Activated CD8-positive, alpha-beta memory T cell treated with anti-CD3 and anti-CD28 coated beads, Interleukin-2, amount 10 ng/mL, durations not matched to agents 7 days and 5 days (primary cell): ENCODE results near the gene ELFN1. TPM values are rescaled to one million over a fixed set of nuclear protein-coding genes. Genes with fewer than 3 reads are reported as not detected.

Source experiments
- ATAC-seq: fragments of 150-1000 bp; cut with Tn5 transposase; one replicate; pipeline ENCODE4 v1.10.0; 2021; ENCODE audit warnings: moderate library complexity
- CTCF ChIA-PET: fragments of 350-600 bp; sonication (Branson Sonifier 250); formaldehyde crosslinking; loops from one replicate; lab custom pipeline; 2021; ENCODE audit warnings: antibody characterized with exemption; lab: Charles Lee
- DNase-seq: peaks from one replicate; pipeline ENCODE4 v3.0.0-alpha.2; 2020
- H3K27ac Mint-ChIP-seq: one replicate; pipeline ENCODE4 v1.8.0; 2021; ENCODE audit warnings: mild to moderate bottlenecking, mixed read lengths
- H3K27me3 Mint-ChIP-seq: one replicate; pipeline ENCODE4 v1.8.0; 2021; ENCODE audit warnings: mixed read lengths
- H3K36me3 Mint-ChIP-seq: one replicate; pipeline ENCODE4 v1.8.0; 2021; ENCODE audit warnings: mild to moderate bottlenecking, mixed read lengths
- H3K4me1 Mint-ChIP-seq: one replicate; pipeline ENCODE4 v1.8.0; 2021; ENCODE audit warnings: mixed read lengths
- H3K4me3 Mint-ChIP-seq: one replicate; pipeline ENCODE4 v1.8.0; 2021; ENCODE audit warnings: mild to moderate bottlenecking, moderate library complexity, mixed read lengths
- H3K9me3 Mint-ChIP-seq: one replicate; pipeline ENCODE4 v1.8.0; 2022; ENCODE audit warnings: low read depth, mixed read lengths
- total RNA-seq, 2 experiments: library from RNA; stranded (reverse); gene quantifications; one replicate each; pipeline ENCODE4 v1.2.3, GENCODE V29; 2021

Gene ELFN1
- total RNA-seq, 2 experiments from 2014 or later, result not detected

DNA sequence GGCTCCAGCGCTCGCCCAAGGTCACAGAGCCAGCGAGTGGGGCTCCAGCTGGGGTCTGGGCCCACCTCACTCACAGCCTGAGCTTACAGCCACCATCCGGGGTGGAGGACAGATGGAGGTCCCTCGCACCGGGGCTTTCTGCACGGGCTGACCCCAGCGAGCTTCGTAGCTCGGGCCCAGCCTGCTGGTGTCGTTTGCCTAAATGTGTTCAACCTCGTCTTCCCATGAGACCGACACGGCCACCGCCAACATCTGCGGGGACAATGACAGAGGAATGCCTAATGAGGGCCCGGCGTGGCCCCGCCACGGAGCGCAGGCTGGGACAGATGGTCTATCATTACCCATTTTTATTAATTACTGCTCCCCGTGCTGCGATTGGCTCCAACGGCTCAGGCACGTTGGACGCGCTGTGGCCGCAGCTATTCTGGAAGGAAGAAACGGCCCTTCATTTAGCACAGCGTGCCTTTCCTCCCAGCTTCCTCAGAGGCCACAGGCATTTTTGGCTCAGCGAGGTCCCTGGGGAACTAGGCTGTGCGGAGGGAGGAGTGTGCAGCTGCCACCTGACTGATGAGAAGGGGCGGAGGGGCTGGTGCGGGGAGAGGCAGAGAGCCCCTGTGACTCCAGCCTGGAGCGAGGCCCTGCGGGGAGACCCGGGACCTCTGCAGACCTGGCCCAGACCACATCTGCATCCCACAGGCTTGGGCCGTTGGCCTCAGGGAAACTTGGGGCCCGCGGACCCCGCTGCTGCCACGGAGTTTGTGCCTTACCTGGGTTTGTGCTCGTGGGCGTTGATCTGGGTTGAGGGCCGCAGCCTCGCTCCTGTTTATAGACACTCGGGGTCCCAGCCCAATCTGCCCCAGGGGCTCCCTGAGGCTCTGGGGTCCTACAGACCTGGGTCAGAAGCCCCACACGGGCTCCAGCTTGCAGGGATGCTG, 22.9 kb upstream of the ELFN1 start:
- no peaks in the 10 kb centered on the region for H3K36me3 Mint-ChIP-seq
- H3K4me1 Mint-ChIP-seq, result no peaks in the 10 kb centered on the region
- ATAC-seq (no peak), DNase-seq (no peak)
- no peaks in the 10 kb centered on the region for H3K9me3 Mint-ChIP-seq
- no peak overlapping the region for H3K4me3 Mint-ChIP-seq
- peaks cover 6% of the 10 kb centered on the region for H3K27me3 Mint-ChIP-seq
- H3K27ac Mint-ChIP-seq, result no peak overlapping the region
- CTCF ChIA-PET, result no interaction called here

DNA sequence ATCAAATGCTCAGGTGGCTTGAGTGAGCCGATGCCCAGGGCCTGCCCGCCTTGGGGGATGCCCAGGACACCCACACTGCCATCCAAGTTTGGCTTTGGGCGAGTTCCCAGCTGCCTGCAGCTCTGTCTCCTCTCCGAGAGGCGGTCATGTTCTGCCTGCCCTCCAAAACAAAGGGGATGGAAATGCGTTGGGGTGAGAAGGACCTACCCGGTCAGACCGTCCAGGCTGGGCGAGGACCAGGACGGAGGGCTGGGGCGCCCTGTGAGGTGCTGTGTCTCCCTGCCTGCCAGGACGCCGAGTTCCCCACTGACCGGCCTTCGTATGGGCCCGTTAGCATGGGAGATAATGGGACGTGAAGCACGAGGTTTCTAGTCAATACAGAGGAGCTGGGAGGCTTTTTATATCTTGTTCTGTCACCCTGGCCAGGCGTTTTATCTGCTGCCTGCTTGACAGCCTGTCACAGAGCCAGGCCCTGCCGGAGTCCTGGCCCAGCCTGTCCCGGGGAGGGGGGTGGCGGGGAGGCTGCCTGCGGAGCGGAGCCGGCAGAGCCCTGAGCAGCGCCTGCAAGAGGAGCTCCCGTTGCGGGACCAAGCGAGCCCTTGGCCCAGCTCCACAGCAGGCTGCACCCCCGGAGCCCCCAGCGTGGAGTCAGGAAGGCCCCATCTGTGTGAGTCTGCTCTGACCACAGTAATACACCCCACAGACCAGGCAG, 22.0 kb upstream of the ELFN1 start:
- ATAC-seq (no peak), DNase-seq (no peak)
- Mint-ChIP-seq H3K4me3 (no peak overlapping the region), H3K9me3 (no peaks in the 10 kb centered on the region), H3K27ac (no peak overlapping the region), H3K36me3 (no peaks in the 10 kb centered on the region), H3K4me1 (no peaks in the 10 kb centered on the region), H3K27me3 (peaks cover 5% of the 10 kb centered on the region)
- CTCF ChIA-PET, result interaction anchor here (0.9 kb wide), 1 partner anchor 111 kb away, joined by 3 read pairs; no protein-coding TSS in a partner anchor

DNA sequence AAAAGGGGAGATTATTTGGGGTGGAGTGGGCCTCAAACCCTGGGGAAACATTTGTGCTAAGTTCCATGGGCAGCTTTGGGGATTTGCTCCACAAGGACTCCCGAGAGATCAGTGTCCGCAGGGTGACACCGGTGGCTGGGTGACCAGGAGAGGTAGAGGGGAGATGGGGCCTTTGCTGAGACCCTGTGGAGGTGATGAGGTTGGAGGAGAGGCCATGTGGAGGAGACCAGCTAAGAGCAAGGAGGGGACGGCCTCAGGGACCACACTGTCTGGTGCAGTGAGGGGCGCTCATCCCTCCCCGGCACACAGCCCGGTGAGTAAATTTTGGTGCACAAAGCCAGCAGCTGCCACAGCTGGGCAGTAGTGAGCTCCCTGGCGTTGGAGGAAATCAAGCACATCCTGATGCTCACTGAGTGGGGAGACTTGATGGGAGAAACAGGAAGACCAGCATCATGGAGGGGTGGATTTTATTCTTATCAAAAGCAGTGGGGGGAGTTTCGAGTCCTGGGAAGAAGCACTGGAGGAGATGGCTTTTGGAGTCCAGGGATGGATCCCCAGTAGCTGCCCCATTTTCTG, 20.2 kb upstream of the ELFN1 start:
- H3K36me3 Mint-ChIP-seq, result no peaks in the 10 kb centered on the region
- DNase-seq (no peak), ATAC-seq (no peak)
- H3K4me3 Mint-ChIP-seq, result no peak overlapping the region
- CTCF ChIA-PET, result no interaction called here
- no peak overlapping the region for H3K27ac Mint-ChIP-seq
- no peaks in the 10 kb centered on the region for H3K27me3 Mint-ChIP-seq
- H3K9me3 Mint-ChIP-seq, result no peaks in the 10 kb centered on the region
- H3K4me1 Mint-ChIP-seq, result no peaks in the 10 kb centered on the region

DNA sequence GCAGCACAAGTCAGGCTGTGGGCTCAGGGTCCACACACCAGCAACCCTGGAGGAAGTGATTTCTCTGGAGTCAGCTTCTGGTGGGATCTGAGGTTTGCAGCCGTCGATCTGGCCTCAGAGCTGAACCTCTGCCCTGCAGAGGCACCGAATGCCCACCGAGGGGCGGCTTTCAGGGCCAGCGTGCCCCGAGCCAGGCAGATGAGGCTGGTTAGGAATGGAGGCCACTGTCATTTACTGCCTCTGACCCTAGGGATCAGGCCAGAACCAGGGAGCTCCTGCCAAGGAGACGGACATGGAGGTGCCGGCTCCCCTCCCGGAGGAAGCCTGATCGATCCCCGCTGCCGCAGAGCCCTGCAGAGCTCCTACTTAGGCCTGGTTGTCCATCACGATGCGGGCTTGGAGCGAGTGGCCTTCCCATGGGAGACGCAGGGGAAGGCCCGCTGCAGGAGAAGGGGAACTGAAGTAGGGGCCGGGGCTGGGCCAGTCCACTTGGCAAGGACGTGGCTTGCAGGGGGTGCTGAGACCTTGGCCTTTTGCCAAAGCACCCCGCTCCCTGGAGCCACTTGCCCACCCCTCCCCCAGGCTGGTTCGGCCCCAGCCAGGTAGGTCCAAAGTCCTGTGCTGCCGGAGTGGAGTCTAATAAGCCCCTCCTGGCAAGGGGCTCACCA, 19.6 kb upstream of the ELFN1 start:
- Mint-ChIP-seq H3K27ac (no peak overlapping the region), H3K9me3 (no peaks in the 10 kb centered on the region), H3K36me3 (no peaks in the 10 kb centered on the region), H3K4me3 (no peak overlapping the region), H3K27me3 (no peaks in the 10 kb centered on the region), H3K4me1 (no peaks in the 10 kb centered on the region)
- CTCF ChIA-PET, result no interaction called here
- ATAC-seq (no peak), DNase-seq (no peak)

DNA sequence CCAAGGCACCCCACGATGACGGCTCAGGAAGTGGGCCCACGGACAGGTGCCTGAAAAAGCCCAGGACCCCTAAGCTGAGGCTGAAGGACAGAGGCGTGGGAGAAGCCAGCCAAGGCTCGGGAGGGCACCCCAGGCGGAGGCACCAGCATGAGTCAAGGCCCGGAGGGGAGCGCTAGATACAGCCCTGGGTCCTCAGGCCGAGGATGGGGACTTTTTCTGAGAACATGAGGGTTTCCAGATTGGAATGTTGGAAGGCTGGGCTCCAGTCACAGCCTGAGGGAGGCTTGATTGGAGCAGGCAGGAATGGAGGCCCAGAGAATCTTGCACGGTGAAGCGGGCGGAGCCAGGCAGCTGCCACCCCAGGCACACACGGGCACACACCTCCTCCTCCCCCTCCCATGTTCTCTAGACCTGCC, 19.0 kb upstream of the ELFN1 start:
- CTCF ChIA-PET, result no interaction called here
- H3K27me3 Mint-ChIP-seq, result no peaks in the 10 kb centered on the region

DNA sequence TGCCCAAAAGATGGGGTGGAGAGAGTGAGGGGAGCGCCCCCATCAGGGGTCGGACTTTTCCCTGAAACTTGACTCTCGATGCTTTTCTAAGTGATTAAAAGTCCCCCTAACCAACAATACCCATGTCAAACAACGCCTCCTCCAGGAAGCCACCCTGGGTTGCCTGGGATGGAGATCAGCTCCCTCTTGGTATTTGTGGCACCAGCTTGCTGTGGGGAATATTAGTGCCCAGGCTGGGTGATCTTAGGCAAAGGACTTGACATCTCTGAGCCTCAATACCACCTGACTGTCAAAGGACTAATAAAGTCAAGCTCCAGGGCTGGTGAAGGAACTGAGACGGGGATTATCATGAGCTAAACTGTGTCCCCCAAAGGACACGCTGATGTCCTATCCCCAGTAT, 18.2 kb upstream of the ELFN1 start:
- Mint-ChIP-seq H3K4me3 (no peak overlapping the region), H3K36me3 (no peaks in the 10 kb centered on the region), H3K27me3 (peaks cover 5% of the 10 kb centered on the region), H3K9me3 (no peaks in the 10 kb centered on the region), H3K4me1 (no peaks in the 10 kb centered on the region), H3K27ac (no peak overlapping the region)
- CTCF ChIA-PET, result no interaction called here
- no peak for DNase-seq
- no peak for ATAC-seq

More for the DNA sequence above, 19.0 kb upstream of the ELFN1 start:
- Mint-ChIP-seq H3K9me3 (no peaks in the 10 kb centered on the region), H3K27ac (no peak overlapping the region), H3K4me3 (no peak overlapping the region), H3K4me1 (no peaks in the 10 kb centered on the region), H3K36me3 (no peaks in the 10 kb centered on the region)
- no peak for DNase-seq
- ATAC-seq, result no peak

DNA sequence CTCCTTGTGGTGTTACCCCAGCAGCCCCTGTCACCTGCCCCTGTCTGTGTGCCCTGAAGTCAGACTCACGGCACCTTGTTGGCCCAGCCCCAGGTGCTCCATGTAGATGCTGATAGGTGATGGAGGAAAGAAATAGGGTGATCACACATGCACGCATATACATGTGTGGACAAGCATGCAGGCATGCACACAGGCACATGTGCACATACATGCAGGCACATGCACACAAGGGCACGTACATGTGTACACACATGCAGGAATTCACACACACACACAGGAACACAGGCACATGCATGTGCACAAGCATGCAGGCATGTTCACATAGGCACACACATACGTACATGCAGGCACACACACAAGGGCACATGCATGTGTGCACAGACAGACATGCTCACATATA, 16.6 kb upstream of the ELFN1 start:
- ATAC-seq (no peak), DNase-seq (no peak)
- no peaks in the 10 kb centered on the region for H3K4me1 Mint-ChIP-seq
- no peaks in the 10 kb centered on the region for H3K36me3 Mint-ChIP-seq
- CTCF ChIA-PET, result no interaction called here
- H3K4me3 Mint-ChIP-seq, result no peak overlapping the region
- peaks cover 19% of the 10 kb centered on the region for H3K27me3 Mint-ChIP-seq
- H3K9me3 Mint-ChIP-seq, result no peaks in the 10 kb centered on the region
- H3K27ac Mint-ChIP-seq, result no peak overlapping the region

DNA sequence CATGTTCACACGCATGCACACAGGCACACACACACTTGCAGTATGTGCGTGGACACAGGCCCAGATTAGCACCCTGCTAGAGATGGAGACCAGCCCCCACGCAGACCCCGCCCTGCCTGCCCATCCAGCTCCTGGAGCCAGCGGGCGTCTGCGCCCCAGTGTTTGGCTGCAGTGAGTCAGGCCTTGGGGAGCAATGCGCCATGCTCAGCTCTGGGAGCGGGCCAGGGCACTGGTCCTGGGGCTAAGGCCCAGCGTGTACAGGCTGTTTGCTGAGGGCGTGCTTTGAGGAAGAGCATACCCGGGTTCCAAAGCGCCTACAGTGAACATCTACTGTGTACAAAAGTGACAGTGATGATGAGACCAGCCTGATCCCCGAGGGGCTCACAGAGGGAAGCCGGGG, 16.0 kb upstream of the ELFN1 start:
- no peaks in the 10 kb centered on the region for H3K4me1 Mint-ChIP-seq

DNA sequence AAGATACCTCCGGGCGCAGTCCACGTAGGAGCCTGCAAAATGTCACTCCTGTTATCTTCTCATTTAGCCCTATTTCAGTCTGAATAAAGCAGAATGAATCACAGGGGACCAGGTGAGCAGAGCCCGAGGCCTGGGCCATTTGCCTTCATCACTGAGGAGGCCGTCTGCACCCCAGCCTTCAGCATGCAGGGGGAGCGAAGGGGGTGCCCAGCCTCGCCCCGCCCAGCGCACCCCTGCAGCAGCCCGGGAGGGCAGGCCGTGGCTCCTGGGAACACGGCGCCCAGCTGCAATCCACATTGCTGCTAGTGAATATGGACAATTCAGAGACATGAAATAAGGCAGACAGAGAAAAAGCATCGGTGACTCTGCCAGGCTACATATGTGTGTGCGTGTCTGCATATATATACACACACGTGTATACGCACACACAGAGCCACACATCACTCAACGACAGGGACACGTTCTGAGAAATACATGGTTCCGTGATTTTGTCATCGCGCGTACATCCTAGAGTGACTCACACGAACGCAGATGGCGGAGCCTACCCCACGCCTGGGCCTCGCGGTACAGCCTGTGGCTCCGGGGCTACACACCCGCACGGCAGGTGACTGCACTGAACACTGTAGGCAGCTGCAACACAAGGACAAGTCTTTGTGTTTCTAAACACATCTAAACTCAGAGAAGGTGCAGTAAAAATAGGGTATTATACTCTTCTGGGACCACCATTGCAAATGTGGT, 15.2 kb upstream of the ELFN1 start:
- Mint-ChIP-seq H3K27ac (no peak overlapping the region), H3K9me3 (no peaks in the 10 kb centered on the region), H3K4me1 (no peaks in the 10 kb centered on the region), H3K27me3 (peaks cover 25% of the 10 kb centered on the region), H3K4me3 (no peak overlapping the region), H3K36me3 (no peaks in the 10 kb centered on the region)
- no peak for DNase-seq
- no peak for ATAC-seq
- CTCF ChIA-PET, result no interaction called here

More for the DNA sequence above, 16.0 kb upstream of the ELFN1 start:
- Mint-ChIP-seq H3K9me3 (no peaks in the 10 kb centered on the region), H3K27ac (no peak overlapping the region), H3K36me3 (no peaks in the 10 kb centered on the region), H3K4me3 (no peak overlapping the region), H3K27me3 (peaks cover 23% of the 10 kb centered on the region)
- CTCF ChIA-PET, result no interaction called here
- ATAC-seq (no peak), DNase-seq (no peak)

DNA sequence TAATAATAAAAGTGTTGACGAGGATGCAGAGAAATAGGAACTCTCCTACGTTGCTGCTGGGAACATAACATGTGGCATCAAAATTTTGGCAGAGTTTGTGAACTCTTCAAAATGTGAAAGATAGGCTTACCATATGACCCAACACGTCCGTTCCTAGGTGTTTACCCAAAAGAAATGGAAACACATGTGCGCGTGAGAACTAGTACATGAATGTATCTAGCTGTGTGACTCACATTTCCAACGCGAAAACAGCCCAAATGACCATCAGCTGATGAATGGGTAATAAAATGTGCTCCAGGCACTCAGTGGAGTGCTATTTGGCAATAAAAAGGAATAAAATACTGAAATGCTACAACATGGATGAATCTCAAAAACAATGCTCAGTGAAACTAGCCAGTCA, 10.4 kb upstream of the ELFN1 start:
- DNase-seq (no peak), ATAC-seq (no peak)
- H3K9me3 Mint-ChIP-seq, result no peaks in the 10 kb centered on the region
- no peak overlapping the region for H3K4me3 Mint-ChIP-seq
- H3K27ac Mint-ChIP-seq, result no peak overlapping the region
- peaks cover 54% of the 10 kb centered on the region for H3K27me3 Mint-ChIP-seq
- no peaks in the 10 kb centered on the region for H3K36me3 Mint-ChIP-seq
- CTCF ChIA-PET, result no interaction called here
- no peaks in the 10 kb centered on the region for H3K4me1 Mint-ChIP-seq

DNA sequence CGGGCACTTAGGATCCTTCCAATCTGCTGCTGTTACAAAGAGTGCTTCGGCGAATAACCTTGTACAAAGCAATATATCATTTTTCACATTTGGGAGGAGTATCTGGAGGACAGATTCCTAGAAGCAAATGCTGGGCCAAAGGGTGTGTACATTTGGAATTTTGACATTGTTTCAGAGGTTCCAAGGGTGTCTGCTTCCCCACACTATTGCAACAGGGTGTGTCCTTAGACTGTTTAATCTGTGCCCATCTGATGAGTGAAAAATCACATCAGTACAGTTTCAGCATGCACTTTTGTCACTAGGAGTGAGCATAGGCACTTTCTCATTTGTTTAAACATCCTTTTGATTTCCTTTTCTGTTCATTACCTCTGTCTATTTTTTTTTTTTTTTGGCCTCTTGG, 8.6 kb upstream of the ELFN1 start:
- DNase-seq, result no peak
- CTCF ChIA-PET, result interaction anchor here (1.0 kb wide), 1 partner anchor 39 kb away, joined by 3 read pairs; no protein-coding TSS in a partner anchor
- Mint-ChIP-seq H3K4me1 (no peaks in the 10 kb centered on the region), H3K36me3 (no peaks in the 10 kb centered on the region), H3K27me3 (peaks cover 52% of the 10 kb centered on the region), H3K9me3 (no peaks in the 10 kb centered on the region), H3K4me3 (no peak overlapping the region), H3K27ac (no peak overlapping the region)
- no peak for ATAC-seq

DNA sequence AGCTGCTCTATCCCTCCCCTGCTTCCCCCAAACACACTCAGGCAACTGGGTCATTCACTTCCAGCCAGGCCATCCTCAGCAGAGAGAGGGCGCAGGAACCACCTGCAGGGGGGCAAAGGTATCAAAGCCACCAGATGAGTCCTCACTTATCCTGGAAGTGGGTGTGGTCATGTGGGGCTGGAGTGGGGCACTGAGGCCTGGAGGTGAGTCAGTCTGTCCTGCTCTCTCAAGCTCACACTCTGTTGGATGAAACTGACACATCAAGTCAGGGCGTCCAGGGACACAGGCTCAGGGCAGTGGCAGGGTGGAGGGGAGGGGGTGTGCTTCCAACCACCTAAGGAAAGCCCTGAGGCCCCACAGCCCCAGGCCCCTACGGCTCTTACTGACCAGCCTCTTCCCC, 8.0 kb upstream of the ELFN1 start:
- Mint-ChIP-seq H3K27me3 (peaks cover 50% of the 10 kb centered on the region), H3K9me3 (no peaks in the 10 kb centered on the region), H3K4me3 (no peak overlapping the region), H3K27ac (no peak overlapping the region), H3K4me1 (peaks cover 2% of the 10 kb centered on the region), H3K36me3 (no peaks in the 10 kb centered on the region)
- ATAC-seq (no peak), DNase-seq (no peak)
- CTCF ChIA-PET, result interaction anchor here (1.0 kb wide), 2 partner anchors 40 to 685 kb away, joined by 3 to 4 read pairs; no protein-coding TSS in a partner anchor
